ENCODE data around the gene TMPO. TPM values are rescaled to one million over a fixed set of nuclear protein-coding genes. Genes with fewer than 3 reads are reported as not detected.
A peak's percentile ranks its signal among the peaks of the same experiment; 100 is the strongest.

The TMPO gene
- total RNA-seq, 4 donors from 2014 or later: 70.4 to 96.6 (median 77.1) TPM

GRCh38 chr12:98470469-98471082, 44.8 kb upstream of the TMPO start:
- H3K9me3 ChIP-seq: no peaks in the 10 kb centered on the region
- H3K27ac ChIP-seq: no peak overlapping the region
- TF ChIP-seq, protein P1, sequence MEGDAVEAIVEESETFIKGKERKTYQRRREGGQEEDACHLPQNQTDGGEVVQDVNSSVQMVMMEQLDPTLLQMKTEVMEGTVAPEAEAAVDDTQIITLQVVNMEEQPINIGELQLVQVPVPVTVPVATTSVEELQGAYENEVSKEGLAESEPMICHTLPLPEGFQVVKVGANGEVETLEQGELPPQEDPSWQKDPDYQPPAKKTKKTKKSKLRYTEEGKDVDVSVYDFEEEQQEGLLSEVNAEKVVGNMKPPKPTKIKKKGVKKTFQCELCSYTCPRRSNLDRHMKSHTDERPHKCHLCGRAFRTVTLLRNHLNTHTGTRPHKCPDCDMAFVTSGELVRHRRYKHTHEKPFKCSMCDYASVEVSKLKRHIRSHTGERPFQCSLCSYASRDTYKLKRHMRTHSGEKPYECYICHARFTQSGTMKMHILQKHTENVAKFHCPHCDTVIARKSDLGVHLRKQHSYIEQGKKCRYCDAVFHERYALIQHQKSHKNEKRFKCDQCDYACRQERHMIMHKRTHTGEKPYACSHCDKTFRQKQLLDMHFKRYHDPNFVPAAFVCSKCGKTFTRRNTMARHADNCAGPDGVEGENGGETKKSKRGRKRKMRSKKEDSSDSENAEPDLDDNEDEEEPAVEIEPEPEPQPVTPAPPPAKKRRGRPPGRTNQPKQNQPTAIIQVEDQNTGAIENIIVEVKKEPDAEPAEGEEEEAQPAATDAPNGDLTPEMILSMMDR (IDR thresholded peaks at IDR 0.05): no peak
- no peak for TF ChIP-seq POLR2A (IDR thresholded peaks at IDR 0.05)
- no peaks in the 10 kb centered on the region for H3K36me3 ChIP-seq
- WGBS, 2 donors: 74 to 83% methylated on average over 6 of the region's 6 CpGs
- DNase-seq: no peak
- H3K4me3 ChIP-seq: no peak overlapping the region
- intact Hi-C loops (cut with DNase I): no loop called here
- H3K27me3 ChIP-seq: no peaks in the 10 kb centered on the region
- H3K4me1 ChIP-seq: peaks cover 0 to 3% (median 0%) of the 10 kb centered on the region in 3 donors

GRCh38 chr12:98471085-98471484, 44.3 kb upstream of the TMPO start:
- TF ChIP-seq POLR2A (IDR thresholded peaks at IDR 0.05): no peak
- TF ChIP-seq, protein P1 (IDR thresholded peaks at IDR 0.05): no peak
- no peak for DNase-seq
- intact Hi-C loops (cut with DNase I): no loop called here

DNA sequence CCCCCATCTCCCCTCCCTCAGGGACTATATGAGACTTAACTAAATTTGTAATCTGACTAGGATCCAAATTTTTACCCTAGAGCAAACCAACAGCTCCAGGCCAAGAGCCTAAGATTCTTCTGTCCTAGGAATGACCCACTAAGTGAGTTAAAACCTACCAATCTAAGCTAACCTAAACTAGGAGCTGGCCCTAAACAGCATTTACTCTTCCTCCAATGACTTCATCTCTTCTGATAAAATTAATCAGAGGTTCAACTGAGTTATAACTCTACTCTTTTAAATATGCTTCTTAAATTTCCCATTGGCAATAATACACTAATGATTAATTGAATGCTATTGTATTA, 39.9 kb upstream of the TMPO start:
- no peaks in the 10 kb centered on the region for H3K4me1 ChIP-seq
- intact Hi-C loops (cut with DNase I): no loop called here
- no peak overlapping the region for H3K4me3 ChIP-seq
- H3K36me3 ChIP-seq: no peaks in the 10 kb centered on the region
- H3K27me3 ChIP-seq: no peaks in the 10 kb centered on the region
- TF ChIP-seq, protein P1 (IDR thresholded peaks at IDR 0.05): no peak
- TF ChIP-seq POLR2A (IDR thresholded peaks at IDR 0.05): no peak
- no peak for DNase-seq
- no peaks in the 10 kb centered on the region for H3K9me3 ChIP-seq
- peak overlapping the region in 1 of 4 donors; percentile 2 for H3K27ac ChIP-seq

More at GRCh38 chr12:98471085-98471484, 44.3 kb upstream of the TMPO start:
- Histone ChIP-seq H3K27ac (no peak overlapping the region), H3K4me3 (no peak overlapping the region), H3K27me3 (no peaks in the 10 kb centered on the region), H3K4me1 (no peaks in the 10 kb centered on the region), H3K36me3 (no peaks in the 10 kb centered on the region), H3K9me3 (no peaks in the 10 kb centered on the region)
- WGBS, 2 donors: 59 to 79% methylated on average over 3 of the region's 3 CpGs

GRCh38 chr12:98478606-98479005, 36.8 kb upstream of the TMPO start:
- Histone ChIP-seq H3K27ac (no peak overlapping the region), H3K9me3 (no peaks in the 10 kb centered on the region), H3K36me3 (no peaks in the 10 kb centered on the region), H3K4me1 (no peaks in the 10 kb centered on the region), H3K4me3 (no peak overlapping the region), H3K27me3 (no peaks in the 10 kb centered on the region)
- TF ChIP-seq, protein P1 (IDR thresholded peaks at IDR 0.05): no peak
- no peak for TF ChIP-seq POLR2A (IDR thresholded peaks at IDR 0.05)
- DNase-seq: no peak
- intact Hi-C loops (cut with DNase I): no loop called here
- WGBS, 2 donors: 85 to 96% methylated on average over 5 of the region's 5 CpGs

DNA sequence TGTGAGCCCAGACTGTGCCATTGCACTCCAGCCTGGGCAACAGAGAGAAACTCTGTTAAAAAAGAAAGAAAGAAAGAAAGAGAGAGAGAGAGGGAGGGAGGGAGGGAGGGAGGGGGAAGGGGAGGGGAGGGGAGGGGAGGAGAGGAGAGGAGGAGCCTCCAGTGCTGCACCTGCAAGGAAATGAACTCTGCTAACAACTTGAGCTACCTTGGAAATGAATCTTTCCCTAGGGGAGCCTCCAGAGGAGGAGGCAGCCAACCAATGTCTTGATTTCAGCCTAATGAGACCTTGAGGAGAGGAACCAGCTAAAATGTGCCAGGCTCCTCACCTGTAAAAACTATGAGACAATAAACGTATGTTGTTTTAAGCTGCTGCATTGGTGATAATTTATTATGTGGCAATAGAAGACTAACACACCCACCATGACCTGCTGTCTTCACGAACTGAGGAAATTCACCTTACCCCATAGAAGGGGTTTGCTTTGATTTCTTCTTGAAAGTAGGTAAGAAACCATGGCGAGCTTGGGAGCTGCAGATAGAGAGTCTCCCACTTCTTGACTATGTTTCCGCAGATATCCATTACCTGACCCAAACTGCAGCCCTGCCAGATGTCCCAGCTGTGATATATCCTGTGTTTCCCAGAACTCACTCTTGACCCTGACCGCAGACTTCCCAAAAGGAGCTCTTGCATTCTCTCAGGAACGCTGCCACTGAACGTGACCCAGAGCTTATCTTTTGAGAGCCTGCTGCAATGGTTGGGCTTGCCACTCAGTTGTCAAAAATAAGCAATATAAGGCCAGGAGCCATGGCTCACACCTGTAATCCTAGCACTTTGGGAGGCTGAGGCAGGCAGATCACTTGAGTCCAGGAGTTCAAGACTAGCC, 31.5 kb upstream of the TMPO start:
- no peak for DNase-seq
- intact Hi-C loops (cut with DNase I): loop anchor here (10.0 kb wide), 1 partner anchor 59 kb away; no protein-coding TSS in a partner anchor
- no peaks in the 10 kb centered on the region for H3K27me3 ChIP-seq
- no peaks in the 10 kb centered on the region for H3K4me1 ChIP-seq
- H3K36me3 ChIP-seq: no peaks in the 10 kb centered on the region
- H3K9me3 ChIP-seq: no peaks in the 10 kb centered on the region
- 71 to 88% methylated on average over 4 to 6 of the region's 7 CpGs for whole genome bisulfite sequencing, 2 donors
- no peak overlapping the region for H3K4me3 ChIP-seq
- H3K27ac ChIP-seq: no peak overlapping the region
- no peak for TF ChIP-seq POLR2A (IDR thresholded peaks at IDR 0.05)
- TF ChIP-seq, protein P1 (IDR thresholded peaks at IDR 0.05): no peak

Data from esophagus squamous epithelium (tissue), 5 donors.